Measurements from ENCODE around the gene GFY.

DNA sequence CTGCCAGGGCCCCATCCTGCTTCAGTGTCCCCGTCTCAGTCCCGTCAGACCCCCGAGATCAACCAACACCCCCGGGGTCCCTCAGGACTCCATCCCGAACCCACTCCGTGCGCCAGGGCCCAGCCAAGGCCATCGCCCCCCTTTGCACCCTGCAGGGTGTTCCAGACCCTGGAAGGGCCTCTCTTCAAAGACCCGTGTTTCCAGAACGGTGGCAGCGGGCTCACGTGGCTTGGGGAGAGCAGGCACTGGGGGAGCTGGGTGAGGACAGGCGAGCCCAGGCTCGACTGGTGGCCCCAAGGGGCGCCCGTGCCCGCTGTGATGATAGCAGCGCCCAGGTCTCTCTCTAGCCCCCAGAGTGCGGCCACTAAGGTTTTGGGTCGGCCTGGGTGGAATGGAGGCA, 35.8 kb upstream of the GFY start:
- TF ChIP-seq, protein P1, sequence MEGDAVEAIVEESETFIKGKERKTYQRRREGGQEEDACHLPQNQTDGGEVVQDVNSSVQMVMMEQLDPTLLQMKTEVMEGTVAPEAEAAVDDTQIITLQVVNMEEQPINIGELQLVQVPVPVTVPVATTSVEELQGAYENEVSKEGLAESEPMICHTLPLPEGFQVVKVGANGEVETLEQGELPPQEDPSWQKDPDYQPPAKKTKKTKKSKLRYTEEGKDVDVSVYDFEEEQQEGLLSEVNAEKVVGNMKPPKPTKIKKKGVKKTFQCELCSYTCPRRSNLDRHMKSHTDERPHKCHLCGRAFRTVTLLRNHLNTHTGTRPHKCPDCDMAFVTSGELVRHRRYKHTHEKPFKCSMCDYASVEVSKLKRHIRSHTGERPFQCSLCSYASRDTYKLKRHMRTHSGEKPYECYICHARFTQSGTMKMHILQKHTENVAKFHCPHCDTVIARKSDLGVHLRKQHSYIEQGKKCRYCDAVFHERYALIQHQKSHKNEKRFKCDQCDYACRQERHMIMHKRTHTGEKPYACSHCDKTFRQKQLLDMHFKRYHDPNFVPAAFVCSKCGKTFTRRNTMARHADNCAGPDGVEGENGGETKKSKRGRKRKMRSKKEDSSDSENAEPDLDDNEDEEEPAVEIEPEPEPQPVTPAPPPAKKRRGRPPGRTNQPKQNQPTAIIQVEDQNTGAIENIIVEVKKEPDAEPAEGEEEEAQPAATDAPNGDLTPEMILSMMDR (conservative IDR thresholded peaks at IDR 0.05 in 1 of 2, IDR thresholded peaks at IDR 0.05 in 1 of 2; ENCODE audit: extremely low read depth in 1 of 2, insufficient read depth in 1 of 2, low read depth in 1 of 2, low read length in 2 of 2) = no peak
- TF ChIP-seq EZH2 (IDR thresholded peaks at IDR 0.05; ENCODE audit: borderline replicate concordance, low read length) = no peak

All from mammary epithelial cell (primary cell).